Measurements from ENCODE around the gene PER2.
A peak's percentile ranks its signal among the peaks of the same experiment; 100 is the strongest.

Gene PER2

DNA sequence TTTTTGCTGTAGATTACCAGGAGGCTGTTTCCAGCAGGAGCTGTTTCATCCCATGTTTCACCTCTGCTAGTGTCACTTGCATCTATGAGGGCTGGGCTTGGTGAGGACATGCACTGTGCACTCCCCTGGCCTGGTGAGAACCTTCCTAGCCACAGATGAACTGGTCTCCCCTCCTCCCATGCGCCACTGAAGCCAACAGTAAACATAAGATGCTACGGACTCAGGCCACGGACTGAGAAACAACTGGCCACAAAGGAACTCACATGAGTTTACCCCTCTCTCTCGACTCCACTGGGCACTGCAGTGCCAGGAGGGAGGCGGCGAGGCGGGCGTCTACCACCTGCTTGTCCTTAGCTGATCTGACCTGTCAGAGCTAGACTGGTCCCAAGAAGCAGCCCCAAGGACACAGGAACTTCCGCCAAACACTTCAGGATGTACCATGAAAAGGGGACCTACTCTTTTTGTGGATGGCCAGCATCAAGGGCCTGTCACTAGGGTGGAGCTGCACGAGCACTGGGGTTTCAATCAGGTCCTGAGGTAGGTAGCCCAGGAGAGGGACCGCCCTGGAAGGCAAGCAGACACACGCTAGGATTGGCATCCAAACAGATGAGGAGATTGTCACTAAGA, 25.8 kb downstream of the PER2 start:
- DNase-seq: no peak

DNA sequence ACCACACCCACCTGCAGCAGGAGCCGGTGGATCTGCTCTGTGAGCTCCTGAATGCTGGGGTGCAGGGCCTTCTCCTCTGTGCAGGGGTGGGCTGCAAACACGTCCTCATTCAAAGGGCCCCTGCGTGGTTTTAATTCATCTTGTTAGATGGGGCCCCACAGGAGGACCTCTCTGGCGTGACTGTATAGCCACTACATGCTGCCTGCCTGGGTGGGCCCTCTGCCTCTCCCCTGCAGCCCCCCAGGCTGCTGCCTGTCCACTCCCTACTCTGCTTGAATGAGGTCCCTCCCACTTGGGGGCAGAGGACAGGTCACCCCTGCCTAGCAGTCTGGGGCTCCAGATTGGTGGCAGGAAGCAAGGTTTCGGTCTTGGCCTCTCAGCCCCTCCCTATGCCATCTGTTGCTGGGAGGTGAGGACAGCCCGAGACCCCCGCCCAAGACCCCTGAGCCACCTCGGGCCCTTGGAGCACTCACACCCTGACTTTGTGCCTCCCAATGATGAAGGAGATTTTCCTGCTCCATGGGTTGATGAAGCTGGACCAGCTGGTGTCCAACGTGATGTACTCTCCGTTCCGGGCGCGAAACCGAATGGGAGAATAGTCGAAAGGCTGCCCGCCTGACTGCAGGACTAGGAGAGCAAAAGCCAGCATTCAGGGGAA, 26.6 kb downstream of the PER2 start:
- no peak for DNase-seq

DNA sequence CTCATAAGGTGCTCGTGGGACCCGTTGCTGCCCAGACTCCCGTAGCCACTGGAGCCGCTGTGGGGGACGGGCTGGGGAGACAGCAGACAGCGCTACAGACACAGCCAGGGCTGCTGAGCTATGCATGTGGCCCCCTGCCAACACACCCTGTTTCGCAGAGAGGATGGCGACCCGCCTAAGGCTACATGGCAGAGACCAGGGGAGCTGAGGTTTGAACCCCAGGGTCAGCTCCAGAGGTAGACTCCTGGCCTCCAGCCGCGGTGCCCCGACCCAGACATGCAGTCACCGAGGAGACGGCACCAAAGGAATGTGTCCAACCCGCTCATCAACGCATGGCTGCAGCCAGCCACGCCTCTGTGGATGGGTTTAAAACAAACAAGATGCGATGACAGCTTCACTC, 27.5 kb downstream of the PER2 start:
- DNase-seq: no peak

DNA sequence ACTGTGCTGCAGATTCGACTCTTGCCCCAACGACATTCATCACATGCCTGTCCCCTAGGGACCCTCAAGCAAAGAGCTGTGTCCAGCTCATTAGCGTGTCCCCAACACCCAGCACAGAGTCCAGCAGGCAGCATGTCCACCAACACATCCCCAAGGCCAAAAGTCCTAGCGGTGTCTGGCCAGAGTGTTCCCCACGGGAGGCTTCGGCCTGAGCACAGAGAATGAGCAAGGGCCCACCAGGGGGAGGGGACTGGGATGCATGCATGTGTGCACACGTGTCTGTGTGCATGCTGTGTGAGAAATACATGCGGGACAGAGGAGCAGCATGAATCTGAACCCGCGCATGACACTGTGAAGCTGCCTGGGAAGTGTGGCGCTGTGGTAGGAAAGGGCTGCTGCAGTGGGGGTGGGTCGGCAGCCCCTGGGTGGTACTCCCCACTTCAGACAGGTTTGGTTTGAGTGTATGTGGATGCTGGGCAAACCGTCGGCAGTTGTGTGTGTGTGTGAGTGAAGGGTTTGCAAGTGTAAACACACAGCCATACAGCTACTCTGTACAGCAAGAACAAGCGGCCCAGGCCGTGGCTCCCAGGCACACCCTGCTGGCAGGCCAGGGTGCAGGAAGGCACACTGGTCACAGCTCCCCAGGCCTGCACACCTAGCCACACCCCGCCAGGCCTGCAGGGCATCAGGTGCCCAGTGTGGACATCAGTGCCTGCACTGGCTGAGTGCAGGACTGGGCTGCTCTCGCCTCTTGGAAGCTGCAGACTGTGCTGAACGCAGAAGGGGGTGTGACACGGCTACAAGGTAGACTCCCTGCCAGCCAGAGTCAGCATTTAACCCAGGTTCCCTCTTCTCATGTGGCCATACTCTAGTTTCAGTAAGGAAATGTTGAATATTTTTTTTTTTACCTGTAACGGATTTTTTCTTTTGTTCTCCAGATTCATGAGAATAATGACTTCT, 29.1 kb downstream of the PER2 start:
- DNase-seq: peak; percentile 59

DNA sequence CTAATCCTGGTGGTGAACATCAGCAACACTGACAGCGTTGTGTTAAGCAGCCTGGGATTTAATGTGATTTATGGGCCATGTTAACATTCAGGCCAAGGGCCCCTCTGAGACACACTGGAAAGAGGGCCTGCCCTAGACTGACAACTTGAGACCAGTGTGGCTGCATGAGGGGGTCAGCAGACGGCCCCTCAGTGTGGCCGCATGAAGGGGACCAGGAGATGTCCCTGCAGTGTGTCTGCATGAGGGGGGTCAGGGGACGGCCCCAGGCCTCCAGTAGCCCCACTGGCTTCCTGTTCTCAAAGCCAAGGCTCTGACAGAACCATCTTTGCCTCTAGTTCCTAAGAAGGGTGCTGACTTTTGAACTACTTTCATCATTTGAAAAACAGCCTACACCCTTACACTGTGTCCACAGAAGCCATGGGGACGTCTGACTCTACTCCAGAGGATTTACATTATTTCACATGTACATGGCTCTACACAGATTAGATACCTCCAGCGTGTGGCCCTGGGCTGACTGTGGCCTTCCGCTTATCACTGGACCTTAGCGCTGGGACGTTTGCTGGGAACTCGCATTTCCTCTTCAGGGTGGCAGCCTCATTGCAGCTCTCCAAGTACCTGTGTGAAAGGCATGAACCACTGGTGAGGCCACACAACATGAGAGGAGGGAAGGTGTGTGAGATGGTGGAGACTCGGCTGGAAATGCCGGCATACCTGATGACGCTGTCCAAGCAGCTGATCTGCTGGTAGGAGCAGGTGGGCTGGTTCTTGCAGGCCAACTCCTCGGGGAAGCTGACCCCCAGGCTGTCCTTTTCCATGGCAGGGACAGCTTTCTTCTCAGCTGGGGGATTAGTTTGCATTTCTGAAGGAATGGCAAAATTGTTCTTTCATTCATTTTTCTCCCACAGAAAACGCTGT, 30.4 kb downstream of the PER2 start:
- DNase-seq: no peak

DNA sequence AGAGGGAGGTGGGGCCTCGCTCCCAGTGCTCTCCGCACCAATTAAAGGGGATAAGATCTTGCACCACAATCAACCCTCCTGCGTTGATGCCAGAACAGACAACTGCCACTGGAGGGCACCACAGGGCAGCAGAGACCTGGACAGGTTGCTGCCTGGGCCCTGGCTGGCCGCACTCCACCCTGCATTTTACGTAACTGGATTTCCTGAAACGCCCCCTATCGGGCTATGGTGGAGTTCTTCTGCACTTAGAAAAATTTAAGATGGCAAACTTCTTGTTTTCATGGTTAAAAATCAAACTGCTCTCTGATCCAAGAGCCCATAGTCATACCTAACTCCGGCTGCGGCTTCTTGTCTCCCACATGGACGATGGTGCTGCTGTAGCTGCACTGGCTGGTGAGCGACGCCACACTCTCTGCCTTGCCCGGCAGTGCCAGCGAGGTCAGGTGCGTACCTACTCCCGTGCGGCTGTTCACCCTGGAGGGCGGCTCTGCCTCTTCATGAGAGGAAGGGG, 31.8 kb downstream of the PER2 start:
- DNase-seq: peak; percentile 90

DNA sequence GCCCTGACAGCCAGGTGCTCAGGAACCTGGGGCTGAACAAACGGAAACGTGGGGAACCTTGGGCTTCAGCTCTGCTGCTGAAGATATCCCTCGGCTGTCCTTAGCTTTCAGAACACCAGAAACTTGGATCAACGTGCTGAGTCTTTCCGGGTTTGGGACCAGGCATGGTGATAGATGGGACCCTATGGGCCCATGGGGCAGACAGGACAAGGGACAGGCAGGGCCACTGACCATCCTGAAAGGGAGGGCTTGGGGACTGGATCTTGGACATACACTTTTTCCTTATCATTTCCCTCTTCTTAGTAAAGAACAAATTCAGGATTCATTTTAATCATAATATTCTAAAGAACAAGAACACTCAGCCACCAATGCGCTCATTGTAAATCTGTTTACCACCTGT, 32.3 kb downstream of the PER2 start:
- DNase-seq: no peak

DNA sequence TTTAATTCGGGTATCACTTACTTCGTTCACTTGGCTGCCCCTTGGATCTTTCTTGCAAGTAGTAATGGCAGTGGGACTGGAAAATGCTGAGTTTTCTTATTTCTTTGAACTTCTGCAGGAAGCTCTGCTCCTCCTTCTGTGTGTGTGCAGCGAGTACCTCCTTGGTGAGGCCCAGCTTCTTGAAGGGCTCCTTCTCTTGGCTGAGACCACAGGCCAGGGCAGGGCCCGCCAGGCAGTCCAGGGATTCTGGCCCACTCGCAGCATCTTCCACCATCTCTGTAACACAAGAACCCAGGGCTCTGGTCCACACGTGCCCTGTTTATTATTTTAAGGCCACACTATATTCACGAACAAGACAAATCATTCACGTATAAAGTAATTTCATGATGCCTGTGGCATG, 32.8 kb downstream of the PER2 start:
- DNase-seq: no peak

DNA sequence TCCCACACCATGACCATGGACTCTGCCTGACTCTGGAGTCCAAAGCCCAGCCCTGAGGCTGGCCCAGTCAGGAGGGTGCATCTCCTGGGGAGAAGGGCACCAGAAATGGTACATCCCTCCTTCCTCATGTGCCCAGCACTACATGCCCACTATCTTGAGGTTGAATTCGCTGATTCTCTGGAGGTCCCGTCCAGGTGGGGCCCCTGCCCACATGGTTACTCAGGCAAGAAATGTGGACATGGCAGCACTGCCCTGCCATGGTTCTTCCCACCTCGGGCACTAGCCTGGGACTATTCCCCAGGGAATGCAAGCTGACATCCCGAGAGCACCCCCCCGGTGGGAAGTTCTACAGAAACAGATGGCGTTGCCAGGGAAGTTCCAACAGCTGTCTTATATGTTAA, 33.3 kb downstream of the PER2 start:
- DNase-seq: no peak

DNA sequence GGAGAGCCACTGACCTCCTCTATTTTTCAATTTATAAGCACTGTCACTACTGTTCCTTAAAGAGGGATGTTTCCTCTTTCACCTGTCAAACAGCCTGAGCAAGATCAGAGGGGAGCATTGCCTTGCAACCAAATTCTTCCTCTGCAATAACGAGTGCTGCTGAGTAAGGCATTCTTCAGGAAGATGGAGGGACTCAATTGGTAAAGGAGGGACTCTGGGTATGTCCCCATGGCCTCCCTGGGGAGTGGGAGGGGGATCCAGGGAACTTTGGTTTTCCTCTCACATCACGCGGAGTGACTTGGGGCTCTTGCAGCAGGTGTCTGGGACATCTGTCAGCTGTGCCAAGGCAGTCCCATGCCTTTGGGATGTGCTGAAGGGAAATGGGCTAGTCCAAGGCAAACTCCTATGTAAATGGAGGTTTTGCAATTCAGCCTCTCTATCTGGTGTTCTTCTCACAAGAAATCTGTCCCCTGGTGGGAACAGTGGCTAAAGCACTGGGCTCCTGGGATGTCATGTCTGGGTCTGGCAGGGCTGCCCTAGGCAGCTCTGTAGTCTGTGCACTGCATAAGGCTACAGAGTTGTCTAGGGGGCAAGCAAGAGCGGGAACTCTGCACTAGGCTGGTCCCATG, 34.2 kb downstream of the PER2 start:
- DNase-seq: no peak

DNA sequence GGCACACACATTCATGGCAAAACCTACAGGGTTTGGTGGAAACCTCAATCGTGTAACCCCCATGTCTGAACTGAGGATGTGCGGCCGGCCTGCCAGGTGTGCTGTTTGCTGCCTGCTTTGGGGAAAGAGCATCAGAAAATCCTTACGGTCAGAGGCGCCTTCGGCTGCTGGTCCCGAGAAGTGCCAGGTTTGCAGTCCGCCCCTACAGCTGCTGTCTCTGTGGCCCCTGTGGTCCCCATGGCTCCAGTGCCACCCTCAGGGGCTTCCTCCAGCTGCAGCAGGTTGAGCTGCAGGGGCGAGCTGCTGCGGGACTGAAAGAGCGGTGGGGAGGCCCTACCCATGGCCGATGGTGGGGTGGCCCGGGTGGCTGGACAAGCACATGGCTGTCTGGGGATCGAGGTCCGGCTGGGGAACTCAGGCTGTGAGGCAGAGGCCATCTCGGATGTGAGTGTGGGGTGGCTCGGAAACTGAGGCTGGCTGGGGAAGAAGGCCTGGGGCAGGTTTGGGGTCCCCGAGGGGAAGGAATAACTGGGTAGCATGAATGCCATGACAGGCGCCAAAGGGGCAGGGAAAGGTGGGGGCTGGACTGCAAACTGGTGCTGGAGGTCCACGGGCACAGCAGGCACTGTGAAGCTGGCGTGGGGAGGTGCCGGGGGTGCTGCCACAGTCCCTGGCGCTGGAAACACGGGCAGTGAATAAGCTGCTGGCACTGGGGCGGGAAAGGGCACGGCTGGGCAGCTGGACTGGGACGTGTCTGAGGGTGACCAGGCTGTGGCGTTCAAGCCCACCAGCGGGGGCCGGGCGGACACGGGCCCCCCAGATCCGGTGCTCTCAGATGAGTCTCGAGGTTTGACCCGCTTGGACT, 35.4 kb downstream of the PER2 start:
- DNase-seq: no peak

DNA sequence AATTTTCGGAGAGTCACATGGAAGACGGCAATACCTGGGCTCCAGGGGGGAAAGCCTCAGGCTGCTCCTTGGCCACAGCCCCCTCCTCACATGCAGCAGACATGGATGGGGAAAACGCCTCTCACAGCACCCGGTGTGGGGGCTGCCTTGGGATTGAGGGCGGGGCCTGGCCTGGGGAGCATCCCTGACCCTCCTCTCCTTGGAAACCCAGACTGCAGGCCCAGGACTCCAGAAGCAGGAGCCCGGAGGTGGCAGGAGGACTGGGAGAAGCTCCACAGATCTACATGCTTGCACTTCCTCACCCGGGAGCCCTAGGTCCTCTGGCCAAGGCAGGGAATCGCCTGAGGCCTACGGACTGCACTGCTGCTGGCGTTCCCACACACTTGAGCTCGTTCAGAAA, 36.4 kb downstream of the PER2 start:
- no peak for DNase-seq

DNA sequence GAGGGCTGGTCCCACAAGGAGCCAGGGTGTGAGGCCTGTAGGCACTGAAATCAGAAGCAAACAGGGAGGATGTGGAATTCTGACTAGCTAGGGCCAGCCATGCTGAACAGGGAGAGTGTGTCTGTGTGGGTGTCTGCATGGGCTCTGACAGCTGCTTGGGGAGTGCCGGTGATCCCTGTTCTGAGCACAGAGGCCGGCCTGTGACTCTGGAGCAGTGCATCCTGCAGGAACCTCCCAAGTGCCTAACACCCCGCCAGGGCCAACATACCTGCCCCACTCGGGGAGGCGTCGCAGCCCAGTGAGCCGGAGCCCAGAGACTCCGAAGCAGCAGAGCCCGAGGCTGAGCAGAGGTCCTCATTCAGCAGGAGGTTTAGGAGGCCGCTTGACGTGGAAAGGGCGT, 37.1 kb downstream of the PER2 start:
- DNase-seq: no peak

DNA sequence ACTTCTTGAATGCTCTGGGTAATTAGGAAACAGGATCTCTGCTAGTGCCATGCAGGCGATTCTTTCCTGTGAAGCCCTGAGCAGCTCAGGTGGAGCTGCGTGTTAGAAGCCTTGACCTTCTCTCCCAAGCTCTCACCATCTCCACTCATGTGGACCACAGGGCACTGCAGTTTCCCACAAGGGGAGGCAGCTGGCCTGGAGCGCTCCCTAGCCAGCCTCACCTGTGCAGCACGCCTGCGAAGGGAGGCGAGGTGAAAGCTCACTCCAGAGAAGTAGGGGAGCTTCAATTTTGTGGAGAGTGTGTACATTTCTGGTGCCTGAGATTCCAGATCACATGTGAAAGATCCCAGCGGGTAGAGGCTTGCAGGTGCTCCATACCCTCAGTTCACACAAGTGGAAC, 37.5 kb downstream of the PER2 start:
- DNase-seq: no peak

DNA sequence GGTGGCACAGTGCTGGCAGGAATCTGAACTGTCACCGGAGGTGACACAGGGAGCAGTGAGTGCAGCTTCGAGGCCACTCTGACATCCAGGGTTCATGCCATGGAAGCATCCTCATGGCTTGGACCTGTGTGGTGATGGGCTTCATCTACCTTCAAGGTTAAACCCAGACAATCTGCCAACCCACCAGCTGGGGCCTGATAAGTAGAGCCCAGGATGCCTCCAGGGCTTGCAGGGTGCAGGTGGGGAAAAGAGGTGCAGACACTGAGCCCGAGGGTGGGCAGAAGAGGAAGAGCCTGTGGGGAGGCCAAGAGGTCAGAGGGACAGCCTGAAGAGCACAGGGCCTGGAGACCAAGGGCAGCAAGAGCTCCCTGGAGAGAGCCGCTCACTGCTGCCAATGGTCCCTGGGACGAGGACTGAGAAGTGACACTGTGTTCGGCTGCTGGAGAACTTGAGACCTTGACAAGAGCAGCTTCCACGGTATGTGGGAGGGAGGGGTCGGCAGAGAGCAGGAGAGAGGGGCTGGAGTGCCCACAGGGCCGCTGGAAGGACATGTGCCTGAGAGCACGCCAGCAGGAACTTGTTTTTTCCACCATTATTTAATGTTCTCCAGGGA, 40.5 kb downstream of the PER2 start:
- no peak for DNase-seq

DNA sequence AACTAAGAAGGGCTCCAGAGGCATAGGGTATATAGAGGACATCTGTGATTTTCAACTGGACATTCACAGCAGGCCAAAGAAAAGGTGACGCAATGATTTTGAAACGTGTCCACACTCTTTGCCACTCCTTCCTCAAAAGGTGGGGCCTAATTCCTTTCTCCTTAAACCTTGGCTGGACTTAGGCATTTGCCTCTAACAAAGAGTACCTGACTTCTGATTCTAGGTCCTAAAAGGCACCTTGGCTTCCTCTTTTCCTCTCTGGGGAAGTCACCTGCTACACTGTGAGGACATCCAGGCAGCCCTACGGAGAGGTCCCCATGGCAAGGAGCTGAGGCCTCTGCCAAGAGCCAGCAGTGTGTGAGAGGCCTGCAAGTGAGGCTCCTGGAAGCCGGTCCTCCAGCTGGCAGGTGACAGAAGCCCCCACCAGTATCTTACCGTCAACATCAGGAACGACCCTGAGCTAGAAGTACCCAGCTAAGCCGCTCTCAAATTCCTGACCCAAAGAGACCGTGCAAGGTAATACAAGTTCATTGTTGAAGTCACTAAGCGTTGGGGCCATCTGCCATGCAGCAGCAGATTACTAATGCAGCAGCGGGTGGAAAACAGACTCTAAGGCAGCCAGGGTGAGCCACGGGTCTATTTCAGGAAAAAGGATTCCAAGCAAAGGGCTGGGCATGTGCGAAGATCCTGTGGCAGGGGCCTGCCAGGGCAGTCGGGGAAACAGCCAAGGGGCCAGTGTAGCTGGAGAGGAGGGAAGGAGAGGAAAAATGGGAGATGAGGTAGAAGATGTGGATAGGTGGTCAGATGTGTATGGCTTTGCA, 41.2 kb downstream of the PER2 start:
- DNase-seq: no peak

DNA sequence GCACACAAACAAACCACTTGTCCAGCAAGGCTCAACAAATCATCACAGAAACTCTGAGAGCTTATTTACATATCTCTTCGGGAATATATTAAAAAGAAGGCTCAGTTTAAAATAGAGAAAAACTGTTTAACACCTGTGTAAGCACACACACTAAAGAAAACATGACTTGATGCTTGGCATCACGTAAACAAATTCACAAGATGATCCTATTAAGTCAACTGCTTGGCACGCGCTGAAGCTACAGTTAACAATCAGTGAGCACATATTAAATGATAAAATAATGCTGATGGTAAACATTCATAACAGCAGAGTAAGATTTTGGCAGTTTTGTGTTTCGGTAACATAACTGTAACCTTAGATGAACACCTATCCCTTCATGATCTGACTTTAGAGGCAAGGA, 44.3 kb downstream of the PER2 start:
- DNase-seq: no peak

DNA sequence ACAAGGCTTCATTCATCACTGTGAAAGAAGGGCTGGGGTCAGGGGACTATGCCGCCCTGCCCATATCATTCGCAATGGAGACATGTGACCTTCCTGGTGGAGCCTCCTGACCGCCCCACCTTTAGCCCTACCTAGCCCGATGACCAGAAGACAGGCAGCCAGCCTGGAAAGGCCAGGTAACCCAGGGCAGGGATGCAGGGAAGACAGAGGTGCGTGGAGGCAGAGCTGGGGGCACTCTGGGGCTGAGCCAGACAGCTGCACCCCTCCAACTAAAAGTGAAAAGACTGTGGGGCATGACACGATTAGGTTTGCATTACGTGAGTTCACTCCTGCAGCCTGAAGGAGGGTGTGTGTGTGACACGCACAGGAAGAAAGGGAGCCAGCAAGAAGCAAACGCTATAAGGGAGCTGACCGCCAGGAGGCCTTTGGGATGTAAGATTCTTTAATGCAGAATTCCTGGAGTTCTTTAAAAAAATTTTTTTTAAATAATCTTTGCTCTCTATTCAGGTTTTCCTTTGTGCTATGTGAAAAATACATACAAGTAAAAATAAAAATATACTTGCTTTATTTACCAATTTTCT, 44.8 kb downstream of the PER2 start:
- DNase-seq: no peak

DNA sequence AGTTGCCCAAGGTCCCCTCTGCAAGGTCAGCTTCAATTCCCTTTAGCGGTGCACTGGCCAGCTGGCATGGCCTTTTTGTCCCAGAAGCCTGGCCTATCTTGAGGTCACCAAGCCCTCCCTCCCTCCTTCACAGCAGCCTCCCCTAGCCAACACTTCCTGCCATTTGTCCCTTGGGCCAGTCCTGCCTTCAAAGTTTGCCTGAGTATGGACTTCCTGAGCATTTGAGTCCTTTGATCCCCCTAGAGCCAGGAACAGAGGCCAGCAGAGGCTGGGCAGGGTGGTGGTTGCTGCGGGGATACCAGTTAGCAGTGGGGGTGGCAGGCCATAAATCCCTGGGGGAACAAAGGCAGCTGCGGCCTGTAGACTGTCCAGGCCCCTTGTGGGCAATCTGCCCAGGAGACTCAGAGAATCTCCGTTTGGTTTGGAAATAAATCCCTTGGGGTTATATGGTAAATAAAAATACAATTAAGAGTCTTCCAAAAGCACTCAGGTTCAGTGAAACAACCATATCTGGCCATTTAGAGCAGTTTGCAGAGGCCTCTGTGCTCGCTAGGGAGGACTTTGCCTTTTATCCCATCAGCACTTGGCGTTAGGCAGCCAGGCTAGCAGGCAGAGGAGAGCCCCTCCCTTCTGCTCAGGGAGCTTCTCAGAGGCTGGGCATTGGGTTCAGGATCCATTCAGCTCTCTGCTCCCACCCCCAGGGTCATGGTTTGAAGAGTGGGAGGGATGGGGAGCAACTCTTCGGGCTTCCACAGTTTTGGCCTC, 45.5 kb downstream of the PER2 start:
- DNase-seq: no peak
